Measurements from ENCODE around the gene LGALS13. TPM values are rescaled to one million over a fixed set of nuclear protein-coding genes. Genes with fewer than 3 reads are reported as not detected.

The LGALS13 gene
- polyA plus RNA-seq, 2 of the 4 experiments (the other 2 are of a cell fraction), result not detected

- CTCF ChIA-PET, result interaction anchor here (0.6 to 2.6 kb wide), 7 partner anchors 13 to 80 kb away, joined by 3 to 9 read pairs (median 3); no protein-coding TSS in a partner anchor
- 31% methylated on average over 7 of the region's 7 CpGs for WGBS (ENCODE audit: missing lambda C conversion rate)
These were observed 9.9 kb upstream of the LGALS13 start for GRCh38 chr19:39592381-39592780.

GRCh38 chr19:39595950-39596349 is 6.4 kb upstream of the LGALS13 start:
- H3K4me3 ChIP-seq, result no peak overlapping the region
- DNase-seq (ENCODE audit: low read depth in 1 of 2, low spot score in 1 of 2) (no peak), ATAC-seq (no peak; a peak in 1 of 6 replicates), FAIRE-seq (peak; percentile 91)
- no peak overlapping the region for H3K27ac ChIP-seq
- peaks cover 16% of the 10 kb centered on the region; the same call in 2 of the 3 replicates for H3K9me3 ChIP-seq
- H3K4me1 ChIP-seq, result no peaks in the 10 kb centered on the region
- TF ChIP-seq FOSL2 (IDR thresholded peaks at IDR 0.05) (no peak), FOSL2 (CRISPR knock-in tag; IDR thresholded peaks at IDR 0.05) (peak; percentile 48), BHLHE40 (IDR thresholded peaks at IDR 0.05; ENCODE audit: low read depth, low read length) (no peak)
- POLR2A ChIA-PET, result interaction anchor here (0.6 kb wide), 1 partner anchor 825 kb away, joined by 4 read pairs; no protein-coding TSS in a partner anchor
- WGBS (ENCODE audit: missing lambda C conversion rate), result 2% methylated on average over 6 of the region's 6 CpGs
- no peak overlapping the region for H3K4me2 ChIP-seq
- CTCF ChIA-PET, result interaction anchor here (1.3 to 2.7 kb wide), 3 partner anchors 11 to 76 kb away, joined by 3 to 12 read pairs (median 3); no protein-coding TSS in a partner anchor

More at GRCh38 chr19:39592381-39592780, 9.9 kb upstream of the LGALS13 start:
- Histone ChIP-seq H3K4me3 (no peak overlapping the region), H3K4me1 (no peaks in the 10 kb centered on the region), H3K4me2 (no peak overlapping the region), H3K9me3 (peaks cover 9% of the 10 kb centered on the region; the same call in 1 of the 3 replicates), H3K27ac (no peak overlapping the region)
- FAIRE-seq (peak; percentile 59), DNase-seq (ENCODE audit: low read depth in 1 of 2, low spot score in 1 of 2) (no peak), ATAC-seq (no peak)
- TF ChIP-seq RFX5 (IDR thresholded peaks at IDR 0.05) (no peak), RNF2 (IDR thresholded peaks at IDR 0.05; ENCODE audit: borderline replicate concordance, low read depth) (no peak), CTCF (IDR thresholded peaks at IDR 0.05) (no peak), RAD21 (conservative IDR thresholded peaks at IDR 0.05 in 1 of 2, IDR thresholded peaks at IDR 0.05 in 1 of 2) (no peak), HOXB13 (CRISPR knock-in tag; IDR thresholded peaks at IDR 0.05; ENCODE audit: low read depth) (no peak), RARB (CRISPR knock-in tag; IDR thresholded peaks at IDR 0.05) (no peak), JUNB (IDR thresholded peaks at IDR 0.05) (no peak), TFCP2L1 (CRISPR knock-in tag; IDR thresholded peaks at IDR 0.05) (no peak)
- POLR2A ChIA-PET, result no interaction called here

GRCh38 chr19:39596911-39597310 is 5.4 kb upstream of the LGALS13 start:
- TF ChIP-seq HOXA7 (CRISPR knock-in tag; IDR thresholded peaks at IDR 0.05), result no peak
- no peak for TF ChIP-seq HEYL (CRISPR knock-in tag; IDR thresholded peaks at IDR 0.05)
- no peak for TF ChIP-seq HMGXB4 (CRISPR knock-in tag; IDR thresholded peaks at IDR 0.05; ENCODE audit: borderline replicate concordance)
- TF ChIP-seq RAD21 (conservative IDR thresholded peaks at IDR 0.05 in 1 of 2, IDR thresholded peaks at IDR 0.05 in 1 of 2), result no peak
- TF ChIP-seq JUNB (IDR thresholded peaks at IDR 0.05), result no peak
- TF ChIP-seq BCL3 (IDR thresholded peaks at IDR 0.05), result no peak
- no peak for TF ChIP-seq RCOR1 (IDR thresholded peaks at IDR 0.05; ENCODE audit: low read depth, low read length)
- TF ChIP-seq TP53 (CRISPR knock-in tag; IDR thresholded peaks at IDR 0.05), result no peak
- TF ChIP-seq MAZ (IDR thresholded peaks at IDR 0.05; ENCODE audit: borderline replicate concordance, low read depth, low read length), result no peak
- TF ChIP-seq CHD2 (IDR thresholded peaks at IDR 0.05; ENCODE audit: low read length, partially characterized antibody), result no peak
- TF ChIP-seq NR3C1 (IDR thresholded peaks at IDR 0.05), result no peak
- no peak for TF ChIP-seq ELK1 (IDR thresholded peaks at IDR 0.05; ENCODE audit: low read depth, low read length)
- POLR2A ChIA-PET, result no interaction called here
- CTCF ChIA-PET, result no interaction called here
- H3K9me3 ChIP-seq, result peaks cover 16% of the 10 kb centered on the region; the same call in 2 of the 3 replicates
- no peaks in the 10 kb centered on the region for H3K4me1 ChIP-seq
- H3K27ac ChIP-seq, result no peak overlapping the region
- ATAC-seq, result 0 out of 6 replicates have a peak, but pooled peaks of 1 of the 2 experiments have one; percentile 7
- H3K4me2 ChIP-seq, result no peak overlapping the region
- no peak overlapping the region for H3K4me3 ChIP-seq
- no peak for DNase-seq (ENCODE audit: low read depth in 1 of 2, low spot score in 1 of 2)
- peak; percentile 98 for FAIRE-seq
